Neural cell (in vitro differentiated cells): Measurements from ENCODE around the gene RITA1. TPM values are rescaled to one million over a fixed set of nuclear protein-coding genes. Genes with fewer than 3 reads are reported as not detected.

Experiments
- H2AFZ ChIP-seq: fragments of 200-600, 300-800 bp; sonication (generic), shearing (Covaris generic); 2 replicates; pipeline ENCODE4 v1.6.0; 2014; ENCODE audit warnings: low read depth, mild to moderate bottlenecking, antibody characterized with exemption, low read length, moderate library complexity
- H3F3A ChIP-seq: fragments of 200-600 bp; shearing (Covaris generic); 2 replicates; pipeline ENCODE4 v1.6.1; 2016; ENCODE audit warnings: mild to moderate bottlenecking, moderate library complexity, mixed read lengths, antibody characterized with exemption, low read length; ENCODE audit not compliant: insufficient read depth, poor library complexity, severe bottlenecking
- H3K27ac ChIP-seq: fragments of 200-600, 300-800 bp; sonication (generic), shearing (Covaris generic); 2 replicates; pipeline ENCODE4 v1.5.1; 2014; ENCODE audit warnings: mild to moderate bottlenecking, low read length, moderate library complexity
- H3K27me3 ChIP-seq: fragments of 300-800, 200-600 bp; sonication (generic), shearing (Covaris generic); 2 replicates; pipeline ENCODE4 v1.6.0; 2014; ENCODE audit warnings: mild to moderate bottlenecking, low read depth, low read length, moderate library complexity; ENCODE audit not compliant: insufficient read depth
- H3K36me3 ChIP-seq: fragments of 300-800, 200-600 bp; sonication (generic), shearing (Covaris generic); 2 replicates; pipeline ENCODE4 v1.5.1; 2014; ENCODE audit warnings: mild to moderate bottlenecking, antibody characterized with exemption, low read length, moderate library complexity; ENCODE audit not compliant: insufficient read depth
- H3K4me2 ChIP-seq: fragments of 300-800, 200-600 bp; sonication (generic), shearing (Covaris generic); 2 replicates; pipeline ENCODE4 v1.6.0; 2014; ENCODE audit warnings: mild to moderate bottlenecking, low read length
- H3K4me3 ChIP-seq: fragments of 300-800, 200-600 bp; sonication (generic), shearing (Covaris generic); 2 replicates; pipeline ENCODE4 v1.5.1; 2014; ENCODE audit warnings: mild to moderate bottlenecking, low read length, moderate library complexity
- H3K79me2 ChIP-seq: fragments of 200-600 bp; shearing (Covaris generic); replicated peaks from 2 replicates; pipeline ENCODE4 v1.6.0; 2014; ENCODE audit warnings: mild to moderate bottlenecking, low read length, moderate library complexity; ENCODE audit not compliant: insufficient read depth
- H3K9ac ChIP-seq: fragments of 300-800, 200-600 bp; sonication (generic), shearing (Covaris generic); 2 replicates; pipeline ENCODE4 v1.6.1; 2016; ENCODE audit warnings: mild to moderate bottlenecking, low read length, mixed read lengths
- H3K9me2 ChIP-seq: fragments of 200-600 bp; shearing (Covaris generic); 2 replicates; pipeline ENCODE4 v1.6.1; 2016; ENCODE audit warnings: mild to moderate bottlenecking, low read length, mixed read lengths; ENCODE audit not compliant: insufficient read depth
- H3K9me3 ChIP-seq: fragments of 200-600, 300-800 bp; sonication (generic), shearing (Covaris generic); 2 replicates; pipeline ENCODE4 v1.6.1; 2016; ENCODE audit warnings: mild to moderate bottlenecking, mixed run types, low read length, moderate library complexity, mixed read lengths
- H4K20me1 ChIP-seq: fragments of 200-600 bp; shearing (Covaris generic); 2 replicates; pipeline ENCODE4 v1.6.1; 2016; ENCODE audit warnings: mild to moderate bottlenecking, mixed run types; ENCODE audit not compliant: insufficient read depth
- EP300 ChIP-seq: fragments of 450-650 bp; conservative IDR thresholded peaks from 2 replicates; pipeline ENCODE4 v1.6.1; 2014; ENCODE audit warnings: antibody characterized with exemption, mild to moderate bottlenecking, moderate library complexity; ENCODE audit not compliant: poor library complexity, severe bottlenecking
- EZH2 ChIP-seq: fragments of 200-600, 300-800 bp; shearing (Covaris generic), sonication (generic); IDR thresholded peaks from 2 replicates; pipeline ENCODE4 v1.6.1; 2014; ENCODE audit warnings: antibody characterized with exemption, low read length, borderline replicate concordance, mild to moderate bottlenecking; ENCODE audit not compliant: insufficient read depth, poor library complexity, severe bottlenecking
- MXI1 ChIP-seq: fragments of 450-650 bp; conservative IDR thresholded peaks from 2 replicates; pipeline ENCODE4 v1.6.1; 2014; ENCODE audit warnings: antibody characterized with exemption, mild to moderate bottlenecking; ENCODE audit not compliant: poor library complexity, severe bottlenecking
- POLR2AphosphoS5 ChIP-seq: IDR thresholded peaks from 2 replicates; pipeline ENCODE4 v1.6.1; 2012
- RAD21 ChIP-seq: fragments of 450-650 bp; conservative IDR thresholded peaks from 2 replicates; pipeline ENCODE4 v1.6.1; 2014; ENCODE audit warnings: antibody characterized with exemption, mild to moderate bottlenecking, moderate library complexity
- SMC3 ChIP-seq: fragments of 450-650 bp; conservative IDR thresholded peaks from 2 replicates; pipeline ENCODE4 v1.6.1; 2014; ENCODE audit warnings: antibody characterized with exemption, mild to moderate bottlenecking, moderate library complexity; ENCODE audit not compliant: poor library complexity
- TAF1 ChIP-seq: IDR thresholded peaks from 2 replicates; pipeline ENCODE4 v1.6.1; 2012; ENCODE audit warnings: low read depth
- polyA plus RNA-seq: library from polyadenylated mRNA; depleted of rRNA; stranded (reverse); fragments of >200 nt; gene quantifications from 2 replicates; pipeline ENCODE4 v1.2.3, GENCODE V29; 2014
- TF ChIP-seq, protein P1 (sequence below): IDR thresholded peaks from 2 replicates; pipeline ENCODE4 v1.6.1; 2012; ENCODE audit warnings: borderline replicate concordance
- TF ChIP-seq, protein P2 (sequence below): fragments of 450-650 bp; IDR thresholded peaks from 2 replicates; pipeline ENCODE4 v1.5.1; 2014; ENCODE audit warnings: antibody characterized with exemption, mild to moderate bottlenecking, moderate library complexity; ENCODE audit not compliant: poor library complexity, severe bottlenecking

RITA1 gene
- polyA plus RNA-seq, 1 donor from 2014 or later, result 23.3 TPM

DNA sequence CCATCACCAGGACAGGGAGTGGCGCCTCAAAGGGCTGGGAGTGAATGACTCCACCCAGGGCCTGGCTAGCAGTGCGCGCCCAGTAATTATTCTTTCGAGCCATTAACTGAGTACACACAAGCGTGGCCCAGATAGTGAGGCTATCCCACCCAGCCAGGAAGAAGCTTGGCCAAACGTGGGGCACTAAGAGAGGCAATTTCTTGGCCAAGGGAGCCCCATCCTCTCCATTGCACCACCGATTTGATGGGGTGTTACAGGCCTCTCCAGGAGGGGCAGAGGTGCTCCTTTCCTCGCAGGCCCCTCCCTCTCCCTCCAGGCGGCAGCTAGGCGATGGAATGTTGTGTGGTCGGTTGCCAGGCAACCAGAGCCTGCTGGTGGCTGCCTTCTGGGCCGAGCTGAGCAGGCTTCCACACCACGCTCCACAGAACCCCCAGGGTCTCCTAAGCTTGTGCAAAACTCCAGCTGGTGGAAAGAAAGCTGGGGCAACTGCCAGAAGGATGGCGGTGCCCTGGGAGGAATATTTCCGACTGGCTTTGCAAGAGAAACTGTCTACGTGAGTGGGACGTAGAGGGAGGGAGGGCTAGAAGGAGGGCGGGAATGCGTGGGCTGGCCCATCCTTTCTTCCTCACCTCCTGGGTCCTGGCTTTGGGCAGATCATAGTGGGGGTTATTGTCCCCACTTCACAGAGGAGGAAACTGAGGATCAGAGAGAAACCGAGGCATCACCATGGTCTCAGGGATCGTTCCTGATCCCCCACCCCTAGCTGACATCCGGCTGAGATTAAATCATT, 36.0 kb upstream of the RITA1 start, which contains the start of gene CFAP73:
CFAP73 (plus strand) TSS at position 364 of the 790 bp plus-strand sequence; CDS start at position 498, 134 bp downstream.
- no peak within 1 kb of the TSS for H2AFZ ChIP-seq
- peak within 1 kb of the TSS; percentile 43 for H3K9ac ChIP-seq
- H3K4me3 ChIP-seq, result peak within 1 kb of the TSS; percentile 52
- peak; percentile 18 for TF ChIP-seq RAD21
- TF ChIP-seq MXI1, result peak; percentile 68
- no peak for TF ChIP-seq TAF1
- TF ChIP-seq, protein P1, sequence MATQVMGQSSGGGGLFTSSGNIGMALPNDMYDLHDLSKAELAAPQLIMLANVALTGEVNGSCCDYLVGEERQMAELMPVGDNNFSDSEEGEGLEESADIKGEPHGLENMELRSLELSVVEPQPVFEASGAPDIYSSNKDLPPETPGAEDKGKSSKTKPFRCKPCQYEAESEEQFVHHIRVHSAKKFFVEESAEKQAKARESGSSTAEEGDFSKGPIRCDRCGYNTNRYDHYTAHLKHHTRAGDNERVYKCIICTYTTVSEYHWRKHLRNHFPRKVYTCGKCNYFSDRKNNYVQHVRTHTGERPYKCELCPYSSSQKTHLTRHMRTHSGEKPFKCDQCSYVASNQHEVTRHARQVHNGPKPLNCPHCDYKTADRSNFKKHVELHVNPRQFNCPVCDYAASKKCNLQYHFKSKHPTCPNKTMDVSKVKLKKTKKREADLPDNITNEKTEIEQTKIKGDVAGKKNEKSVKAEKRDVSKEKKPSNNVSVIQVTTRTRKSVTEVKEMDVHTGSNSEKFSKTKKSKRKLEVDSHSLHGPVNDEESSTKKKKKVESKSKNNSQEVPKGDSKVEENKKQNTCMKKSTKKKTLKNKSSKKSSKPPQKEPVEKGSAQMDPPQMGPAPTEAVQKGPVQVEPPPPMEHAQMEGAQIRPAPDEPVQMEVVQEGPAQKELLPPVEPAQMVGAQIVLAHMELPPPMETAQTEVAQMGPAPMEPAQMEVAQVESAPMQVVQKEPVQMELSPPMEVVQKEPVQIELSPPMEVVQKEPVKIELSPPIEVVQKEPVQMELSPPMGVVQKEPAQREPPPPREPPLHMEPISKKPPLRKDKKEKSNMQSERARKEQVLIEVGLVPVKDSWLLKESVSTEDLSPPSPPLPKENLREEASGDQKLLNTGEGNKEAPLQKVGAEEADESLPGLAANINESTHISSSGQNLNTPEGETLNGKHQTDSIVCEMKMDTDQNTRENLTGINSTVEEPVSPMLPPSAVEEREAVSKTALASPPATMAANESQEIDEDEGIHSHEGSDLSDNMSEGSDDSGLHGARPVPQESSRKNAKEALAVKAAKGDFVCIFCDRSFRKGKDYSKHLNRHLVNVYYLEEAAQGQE, result no peak
- TF ChIP-seq, protein P2, sequence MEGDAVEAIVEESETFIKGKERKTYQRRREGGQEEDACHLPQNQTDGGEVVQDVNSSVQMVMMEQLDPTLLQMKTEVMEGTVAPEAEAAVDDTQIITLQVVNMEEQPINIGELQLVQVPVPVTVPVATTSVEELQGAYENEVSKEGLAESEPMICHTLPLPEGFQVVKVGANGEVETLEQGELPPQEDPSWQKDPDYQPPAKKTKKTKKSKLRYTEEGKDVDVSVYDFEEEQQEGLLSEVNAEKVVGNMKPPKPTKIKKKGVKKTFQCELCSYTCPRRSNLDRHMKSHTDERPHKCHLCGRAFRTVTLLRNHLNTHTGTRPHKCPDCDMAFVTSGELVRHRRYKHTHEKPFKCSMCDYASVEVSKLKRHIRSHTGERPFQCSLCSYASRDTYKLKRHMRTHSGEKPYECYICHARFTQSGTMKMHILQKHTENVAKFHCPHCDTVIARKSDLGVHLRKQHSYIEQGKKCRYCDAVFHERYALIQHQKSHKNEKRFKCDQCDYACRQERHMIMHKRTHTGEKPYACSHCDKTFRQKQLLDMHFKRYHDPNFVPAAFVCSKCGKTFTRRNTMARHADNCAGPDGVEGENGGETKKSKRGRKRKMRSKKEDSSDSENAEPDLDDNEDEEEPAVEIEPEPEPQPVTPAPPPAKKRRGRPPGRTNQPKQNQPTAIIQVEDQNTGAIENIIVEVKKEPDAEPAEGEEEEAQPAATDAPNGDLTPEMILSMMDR, result peak; percentile 42
- peak; percentile 27 for TF ChIP-seq EP300
- TF ChIP-seq EZH2, result no peak
- H3K27ac ChIP-seq, result peak within 1 kb of the TSS; percentile 22
- H3K79me2 ChIP-seq, result no peaks in the 10 kb centered on the region
- no peaks in the 10 kb centered on the region for H3K9me3 ChIP-seq
- H3K4me2 ChIP-seq, result peak within 1 kb of the TSS; percentile 42
- H3K36me3 ChIP-seq, result no peaks in the 10 kb centered on the region
- no peaks in the 10 kb centered on the region for H3K9me2 ChIP-seq
- H3F3A ChIP-seq, result no peaks in the 10 kb centered on the region
- H4K20me1 ChIP-seq, result no peaks in the 10 kb centered on the region
- peaks cover 25% of the 10 kb centered on the region for H3K27me3 ChIP-seq

DNA sequence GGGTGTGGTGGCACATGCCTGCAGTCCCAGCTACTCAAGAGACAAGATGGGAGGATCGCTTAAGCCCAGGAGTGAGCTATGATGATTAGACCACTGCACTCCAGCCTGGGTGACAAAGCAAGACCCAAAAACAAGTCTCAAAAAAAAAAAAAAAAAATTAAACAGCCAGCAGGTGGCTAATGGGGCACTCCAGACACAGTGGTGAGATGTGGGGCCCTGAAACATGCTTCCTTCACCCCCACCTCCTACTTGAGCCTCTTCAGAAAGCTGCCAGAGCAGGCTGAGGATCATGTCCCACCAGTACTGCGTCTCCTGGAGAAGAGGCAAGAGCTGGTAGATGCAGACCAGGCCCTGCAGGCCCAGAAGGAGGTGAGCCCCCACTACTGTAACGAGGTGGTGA, 33.9 kb upstream of the RITA1 start:
- Histone ChIP-seq H3K4me3 (no peak overlapping the region), H3K9ac (no peak overlapping the region), H3K27me3 (peaks cover 41% of the 10 kb centered on the region), H3F3A (no peaks in the 10 kb centered on the region), H3K79me2 (no peaks in the 10 kb centered on the region), H3K9me2 (no peaks in the 10 kb centered on the region), H3K36me3 (no peaks in the 10 kb centered on the region), H3K27ac (no peak overlapping the region), H3K9me3 (no peaks in the 10 kb centered on the region), H3K4me2 (no peak overlapping the region), H4K20me1 (no peaks in the 10 kb centered on the region), H2AFZ (no peak overlapping the region)
- TF ChIP-seq, protein P1, result no peak
- TF ChIP-seq SMC3 (no peak), TAF1 (no peak), POLR2AphosphoS5 (no peak), EZH2 (no peak), RAD21 (no peak), EP300 (no peak), MXI1 (no peak)
- TF ChIP-seq, protein P2, result no peak
